Heart left ventricle (tissue), 13 donors: ENCODE data around the gene PLEKHD1.

Source experiments
- POLR2A ChIP-seq, 2 donors: fragments of 450-650 bp; IDR thresholded peaks; one replicate each; pipeline ENCODE4 v1.6.1; 2017; ENCODE audit warnings: antibody characterized with exemption in 2 of 2, mild to moderate bottlenecking in 2 of 2, moderate library complexity in 2 of 2
- TF ChIP-seq, protein P1 (sequence below), 12 donors: fragments of 200-600 bp; sonication (generic) in 4 of 12; IDR thresholded peaks; one replicate each; pipeline versions ENCODE4 v1.5.0 to v1.8.0; 2018 to 2022; ENCODE audit warnings: antibody characterized with exemption in 12 of 12, mild to moderate bottlenecking in 5 of 12
- donor health status: ischemic (EF 13 %, LVEDD 7.1; RV severe dilation, severe dysfunction).
- donor health status: DM: no; HTN: yes; CAD: no.
- donor health status: DM: no; HTN: no; CAD: no.
- donor health status: ischemic (EF 25% LVEDD 6.9; RV normal size, moderate dysfunction).
- donor health status: ischemic (EF 25% LVEDD 5.7; RV mildly dilated, moderate dysfunction).
- donor health status: ischemic (EF 35%, LVEDD 5.7; RV mildly dilated, moderate dysfunction).
- donor health status: nonischemic (EF 11% LVEDD 7.7; RV severe dilation, severe dysfunction).
- donor health status: DM: yes; HTN: yes; CAD: no.
- donor health status: PGD.
- donor health status: ischemic (EF 29% LVEDD 5.4; RV normal size, mild dysfunction).
- donor health status: nonischemic (EF 23%, LVEDD 6.1; RV moderate dilation, normal function).

DNA sequence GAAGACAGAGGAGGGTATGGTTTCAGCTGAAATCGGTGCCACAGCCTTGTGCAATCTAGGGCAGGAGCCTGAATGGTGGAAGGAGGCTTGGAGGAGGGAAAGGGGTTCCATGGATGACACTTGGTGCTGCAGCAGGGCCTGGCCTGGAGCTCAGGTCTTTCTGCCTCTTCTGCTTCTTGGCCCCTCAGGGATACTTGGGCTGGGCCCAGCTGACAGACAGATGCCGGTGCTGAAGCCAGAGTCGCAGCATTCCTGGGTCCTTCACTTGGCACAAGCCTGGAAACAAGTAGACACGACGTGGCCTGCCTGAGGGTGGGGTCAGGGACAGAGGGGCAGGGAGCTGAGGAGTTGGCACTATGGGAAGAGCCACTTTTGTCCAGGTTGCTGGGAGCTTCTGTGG lies 4.4 kb upstream of the PLEKHD1 start:
- TF ChIP-seq, protein P1, sequence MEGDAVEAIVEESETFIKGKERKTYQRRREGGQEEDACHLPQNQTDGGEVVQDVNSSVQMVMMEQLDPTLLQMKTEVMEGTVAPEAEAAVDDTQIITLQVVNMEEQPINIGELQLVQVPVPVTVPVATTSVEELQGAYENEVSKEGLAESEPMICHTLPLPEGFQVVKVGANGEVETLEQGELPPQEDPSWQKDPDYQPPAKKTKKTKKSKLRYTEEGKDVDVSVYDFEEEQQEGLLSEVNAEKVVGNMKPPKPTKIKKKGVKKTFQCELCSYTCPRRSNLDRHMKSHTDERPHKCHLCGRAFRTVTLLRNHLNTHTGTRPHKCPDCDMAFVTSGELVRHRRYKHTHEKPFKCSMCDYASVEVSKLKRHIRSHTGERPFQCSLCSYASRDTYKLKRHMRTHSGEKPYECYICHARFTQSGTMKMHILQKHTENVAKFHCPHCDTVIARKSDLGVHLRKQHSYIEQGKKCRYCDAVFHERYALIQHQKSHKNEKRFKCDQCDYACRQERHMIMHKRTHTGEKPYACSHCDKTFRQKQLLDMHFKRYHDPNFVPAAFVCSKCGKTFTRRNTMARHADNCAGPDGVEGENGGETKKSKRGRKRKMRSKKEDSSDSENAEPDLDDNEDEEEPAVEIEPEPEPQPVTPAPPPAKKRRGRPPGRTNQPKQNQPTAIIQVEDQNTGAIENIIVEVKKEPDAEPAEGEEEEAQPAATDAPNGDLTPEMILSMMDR (IDR thresholded peaks at IDR 0.05) = no peak
- TF ChIP-seq POLR2A (IDR thresholded peaks at IDR 0.05) = no peak
